ENCODE measurements around the gene BCAS3.
"Not testable (repeated sequence)": the region's sequence is repeated elsewhere in the genome, so short reads cannot be mapped to it uniquely, and the experiment has no call there.

Gene BCAS3

GRCh38 chr17:60971515-60972369 lies 294.1 kb downstream of the BCAS3 start:
- TF ChIP-seq CTCF (IDR thresholded peaks at IDR 0.05; ENCODE audit: low read depth, low read length): peak; percentile 86
- Histone ChIP-seq H3K27me3 (no peaks in the 10 kb centered on the region), H3K4me1 (peaks cover 3% of the 10 kb centered on the region), H3K36me3 (no peaks in the 10 kb centered on the region), H3K9me3 (no peaks in the 10 kb centered on the region), H3K4me3 (ENCODE audit: low read depth, low read length) (no peak overlapping the region)
- peak; percentile 65 for DNase-seq

- not testable (repeated sequence) for H3K4me3 ChIP-seq (ENCODE audit: low read depth, low read length); DNase-seq; H3K27me3 ChIP-seq; H3K9me3 ChIP-seq; H3K4me1 ChIP-seq; H3K36me3 ChIP-seq
Observed at GRCh38 chr17:60976861-60977260, 299.2 kb downstream of the BCAS3 start.

- H3K36me3 ChIP-seq: no peaks in the 10 kb centered on the region
- no peak for DNase-seq
Observed at GRCh38 chr17:60989379-60989778, 311.7 kb downstream of the BCAS3 start.

GRCh38 chr17:60989846-60990245 lies 312.2 kb downstream of the BCAS3 start:
- H3K4me3 ChIP-seq (ENCODE audit: low read depth, low read length): no peak overlapping the region
- H3K4me1 ChIP-seq: no peaks in the 10 kb centered on the region
- no peaks in the 10 kb centered on the region for H3K36me3 ChIP-seq
- no peak for DNase-seq
- H3K27me3 ChIP-seq: no peaks in the 10 kb centered on the region
- no peaks in the 10 kb centered on the region for H3K9me3 ChIP-seq
- no peak for TF ChIP-seq CTCF (IDR thresholded peaks at IDR 0.05; ENCODE audit: low read depth, low read length)

More at GRCh38 chr17:60989379-60989778, 311.7 kb downstream of the BCAS3 start:
- Histone ChIP-seq H3K9me3 (no peaks in the 10 kb centered on the region), H3K4me1 (no peaks in the 10 kb centered on the region), H3K4me3 (ENCODE audit: low read depth, low read length) (no peak overlapping the region), H3K27me3 (no peaks in the 10 kb centered on the region)
- no peak for TF ChIP-seq CTCF (IDR thresholded peaks at IDR 0.05; ENCODE audit: low read depth, low read length)

GRCh38 chr17:60993497-60993896 lies 315.8 kb downstream of the BCAS3 start:
- no peak for DNase-seq
- H3K27me3 ChIP-seq: no peaks in the 10 kb centered on the region
- H3K36me3 ChIP-seq: no peaks in the 10 kb centered on the region
- H3K9me3 ChIP-seq: no peaks in the 10 kb centered on the region
- H3K4me1 ChIP-seq: no peaks in the 10 kb centered on the region
- H3K4me3 ChIP-seq (ENCODE audit: low read depth, low read length): no peak overlapping the region
- no peak for TF ChIP-seq CTCF (IDR thresholded peaks at IDR 0.05; ENCODE audit: low read depth, low read length)

- no peaks in the 10 kb centered on the region for H3K36me3 ChIP-seq
- TF ChIP-seq CTCF (IDR thresholded peaks at IDR 0.05; ENCODE audit: low read depth, low read length): no peak
- no peaks in the 10 kb centered on the region for H3K9me3 ChIP-seq
- H3K4me1 ChIP-seq: no peaks in the 10 kb centered on the region
- H3K4me3 ChIP-seq (ENCODE audit: low read depth, low read length): no peak overlapping the region
- no peak for DNase-seq
- H3K27me3 ChIP-seq: no peaks in the 10 kb centered on the region
Observed at GRCh38 chr17:60995680-60996079, 318.0 kb downstream of the BCAS3 start.
